ENCODE data around the gene LSP1. TPM values are rescaled to one million over a fixed set of nuclear protein-coding genes. Genes with fewer than 3 reads are reported as not detected.
A peak's percentile ranks its signal among the peaks of the same experiment; 100 is the strongest.

LSP1 gene
- total RNA-seq, 3 donors from 2014 or later (not counting 1 experiment from before 2014, with no cell fraction given) = 487 to 595 (median 536) TPM

DNA sequence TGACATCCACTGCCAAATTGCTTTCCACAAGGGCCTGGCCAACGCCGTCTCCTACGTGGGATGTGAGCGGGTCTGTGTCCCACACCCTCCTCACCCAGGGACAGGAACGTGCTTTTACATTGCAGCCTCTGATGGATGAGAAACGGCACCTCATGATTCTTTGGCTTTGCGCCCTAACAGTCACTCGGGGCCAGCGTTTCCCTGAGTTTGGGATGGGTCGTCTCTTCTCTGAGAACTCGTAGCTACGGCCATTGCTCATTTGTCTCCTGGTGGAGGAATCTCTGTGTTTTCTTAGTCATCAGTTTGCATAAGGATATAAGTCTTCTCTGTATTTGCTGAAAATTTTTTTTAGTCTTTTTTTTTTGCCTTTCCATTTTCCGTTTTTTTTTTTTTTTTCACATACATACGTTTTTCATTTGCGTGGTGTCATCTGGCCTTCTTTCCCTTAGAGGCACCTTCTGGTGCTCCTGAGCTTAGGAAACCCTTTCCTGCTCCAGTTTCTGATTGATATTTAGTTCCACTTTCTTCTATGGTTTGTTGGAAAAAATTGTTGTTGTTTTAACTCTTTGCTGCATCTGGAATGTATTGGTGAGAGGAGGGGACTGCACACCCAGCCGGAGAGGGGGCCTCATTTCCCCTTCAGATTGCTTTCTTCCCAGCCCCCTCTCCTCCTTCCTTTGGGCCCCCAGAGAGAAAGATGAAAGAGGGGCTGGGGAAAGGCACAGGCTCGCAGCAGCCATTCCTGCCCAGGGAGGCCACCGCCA, 78.6 kb downstream of the LSP1 start:
- Mint-ChIP-seq H3K4me3 (no peak overlapping the region), H3K4me1 (peaks cover 5 to 23% of the 10 kb centered on the region in 2 donors), H3K9me3 (no peaks in the 10 kb centered on the region), H3K27me3 (ENCODE audit: low read depth in 2 of 2) (peaks cover 0 to 20% of the 10 kb centered on the region in 2 donors), H3K27ac (no peak overlapping the region), H3K36me3 (no peaks in the 10 kb centered on the region)
- WGBS (ENCODE audit: insufficient coverage) = 62% methylated on average over 15 of the region's 18 CpGs
- Histone ChIP-seq H3K9me3 (ENCODE audit: control insufficient read depth, insufficient read depth, low read length) (no peaks in the 10 kb centered on the region), H3K27ac (ENCODE audit: low read length) (no peak overlapping the region), H3K4me3 (ENCODE audit: low read length) (no peak overlapping the region), H3K36me3 (ENCODE audit: control insufficient read depth, insufficient read depth, low read length) (no peaks in the 10 kb centered on the region), H3K27me3 (ENCODE audit: control insufficient read depth, insufficient read depth, low read length) (no peaks in the 10 kb centered on the region), H3K4me1 (ENCODE audit: control insufficient read depth, insufficient read depth, low read length) (peaks cover 4% of the 10 kb centered on the region)
- TF ChIP-seq, protein P1, sequence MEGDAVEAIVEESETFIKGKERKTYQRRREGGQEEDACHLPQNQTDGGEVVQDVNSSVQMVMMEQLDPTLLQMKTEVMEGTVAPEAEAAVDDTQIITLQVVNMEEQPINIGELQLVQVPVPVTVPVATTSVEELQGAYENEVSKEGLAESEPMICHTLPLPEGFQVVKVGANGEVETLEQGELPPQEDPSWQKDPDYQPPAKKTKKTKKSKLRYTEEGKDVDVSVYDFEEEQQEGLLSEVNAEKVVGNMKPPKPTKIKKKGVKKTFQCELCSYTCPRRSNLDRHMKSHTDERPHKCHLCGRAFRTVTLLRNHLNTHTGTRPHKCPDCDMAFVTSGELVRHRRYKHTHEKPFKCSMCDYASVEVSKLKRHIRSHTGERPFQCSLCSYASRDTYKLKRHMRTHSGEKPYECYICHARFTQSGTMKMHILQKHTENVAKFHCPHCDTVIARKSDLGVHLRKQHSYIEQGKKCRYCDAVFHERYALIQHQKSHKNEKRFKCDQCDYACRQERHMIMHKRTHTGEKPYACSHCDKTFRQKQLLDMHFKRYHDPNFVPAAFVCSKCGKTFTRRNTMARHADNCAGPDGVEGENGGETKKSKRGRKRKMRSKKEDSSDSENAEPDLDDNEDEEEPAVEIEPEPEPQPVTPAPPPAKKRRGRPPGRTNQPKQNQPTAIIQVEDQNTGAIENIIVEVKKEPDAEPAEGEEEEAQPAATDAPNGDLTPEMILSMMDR (IDR thresholded peaks at IDR 0.05) = no peak
- intact Hi-C loops (cut with micrococcal nuclease) = no loop called here
- ATAC-seq = no peak
- DNase-seq = no peak

DNA sequence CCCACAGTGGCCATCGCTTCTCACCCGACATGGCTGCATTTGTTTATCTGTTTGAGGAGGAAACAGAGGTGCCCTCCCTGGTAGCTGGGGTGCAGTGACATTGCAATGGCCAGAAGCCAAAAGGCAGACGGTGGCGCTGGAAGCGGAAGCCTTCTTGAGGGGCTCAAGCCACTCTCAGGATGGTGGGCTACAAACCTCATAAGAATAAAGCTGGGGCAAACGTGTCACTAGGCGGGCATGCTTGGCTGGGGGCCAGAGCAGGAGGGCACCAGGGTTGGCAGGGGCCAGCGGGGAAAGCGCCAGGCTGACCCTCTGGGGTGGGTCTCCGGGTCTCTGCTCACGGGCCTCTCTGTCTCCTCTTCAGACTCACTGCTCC, 79.2 kb downstream of the LSP1 start:
- Histone ChIP-seq H3K36me3 (ENCODE audit: control insufficient read depth, insufficient read depth, low read length) (no peaks in the 10 kb centered on the region), H3K27me3 (ENCODE audit: control insufficient read depth, insufficient read depth, low read length) (no peaks in the 10 kb centered on the region), H3K4me3 (ENCODE audit: low read length) (no peak overlapping the region), H3K4me1 (ENCODE audit: control insufficient read depth, insufficient read depth, low read length) (peaks cover 4% of the 10 kb centered on the region), H3K27ac (ENCODE audit: low read length) (no peak overlapping the region), H3K9me3 (ENCODE audit: control insufficient read depth, insufficient read depth, low read length) (no peaks in the 10 kb centered on the region)
- ATAC-seq (no peak), DNase-seq (peak in 1 of 2 donors; percentile 10)
- Mint-ChIP-seq H3K4me1 (peaks cover 5 to 19% of the 10 kb centered on the region in 2 donors), H3K36me3 (no peaks in the 10 kb centered on the region), H3K27me3 (ENCODE audit: low read depth in 2 of 2) (peaks cover 0 to 20% of the 10 kb centered on the region in 2 donors), H3K4me3 (no peak overlapping the region), H3K27ac (no peak overlapping the region), H3K9me3 (no peaks in the 10 kb centered on the region)
- TF ChIP-seq, protein P1 (IDR thresholded peaks at IDR 0.05) = no peak
- WGBS (ENCODE audit: insufficient coverage) = 59% methylated on average over 11 of the region's 11 CpGs
- intact Hi-C loops (cut with micrococcal nuclease) = no loop called here

DNA sequence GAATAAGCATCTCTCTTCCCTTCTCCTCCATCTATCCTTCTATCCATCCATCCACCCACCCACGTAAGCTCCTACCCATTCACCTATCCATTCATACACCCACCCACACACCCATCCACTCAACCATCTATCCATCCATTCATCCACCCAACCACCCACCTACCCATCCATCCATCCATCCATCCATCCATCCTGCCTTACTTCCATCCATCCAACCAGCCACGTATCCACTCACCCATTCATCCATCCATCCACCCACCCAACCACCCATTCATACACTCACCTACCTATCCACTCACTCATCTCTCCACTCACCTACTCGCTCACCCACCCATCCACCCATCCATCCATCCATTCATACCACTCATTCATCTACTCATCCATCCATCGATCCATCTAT, 79.8 kb downstream of the LSP1 start:
- 87% methylated on average over 4 of the region's 4 CpGs for WGBS (ENCODE audit: insufficient coverage)
- no peaks in the 10 kb centered on the region for H3K9me3 ChIP-seq (ENCODE audit: control insufficient read depth, insufficient read depth, low read length)
- ATAC-seq = no peak
- H3K27me3 Mint-ChIP-seq (ENCODE audit: low read depth in 2 of 2) = peaks cover 0 to 20% of the 10 kb centered on the region in 2 donors
- H3K27me3 ChIP-seq (ENCODE audit: control insufficient read depth, insufficient read depth, low read length) = no peaks in the 10 kb centered on the region
- TF ChIP-seq, protein P1 (IDR thresholded peaks at IDR 0.05) = no peak
- H3K4me3 Mint-ChIP-seq = no peak overlapping the region
- peaks cover 5 to 19% of the 10 kb centered on the region in 2 donors for H3K4me1 Mint-ChIP-seq
- H3K27ac Mint-ChIP-seq = no peak overlapping the region
- no peak overlapping the region for H3K4me3 ChIP-seq (ENCODE audit: low read length)
- no peaks in the 10 kb centered on the region for H3K36me3 Mint-ChIP-seq
- H3K27ac ChIP-seq (ENCODE audit: low read length) = no peak overlapping the region
- no peak for DNase-seq
- peaks cover 4% of the 10 kb centered on the region for H3K4me1 ChIP-seq (ENCODE audit: control insufficient read depth, insufficient read depth, low read length)
- H3K36me3 ChIP-seq (ENCODE audit: control insufficient read depth, insufficient read depth, low read length) = no peaks in the 10 kb centered on the region
- intact Hi-C loops (cut with micrococcal nuclease) = no loop called here
- H3K9me3 Mint-ChIP-seq = no peaks in the 10 kb centered on the region
